GM12892 (cell line): ENCODE measurements around the gene BDP1.
"Not testable (repeated sequence)": the region's sequence is repeated elsewhere in the genome, so short reads cannot be mapped to it uniquely, and the experiment has no call there.

Experiments used
- POLR2A ChIP-seq: IDR thresholded peaks from 2 replicates; pipeline ENCODE4 v1.6.1; 2011; ENCODE audit warnings: low read depth, low read length, control low read depth
- TAF1 ChIP-seq: IDR thresholded peaks from 2 replicates; pipeline ENCODE4 v1.6.1; 2011; ENCODE audit warnings: low read depth, mild to moderate bottlenecking, control low read depth, low read length, borderline replicate concordance

DNA sequence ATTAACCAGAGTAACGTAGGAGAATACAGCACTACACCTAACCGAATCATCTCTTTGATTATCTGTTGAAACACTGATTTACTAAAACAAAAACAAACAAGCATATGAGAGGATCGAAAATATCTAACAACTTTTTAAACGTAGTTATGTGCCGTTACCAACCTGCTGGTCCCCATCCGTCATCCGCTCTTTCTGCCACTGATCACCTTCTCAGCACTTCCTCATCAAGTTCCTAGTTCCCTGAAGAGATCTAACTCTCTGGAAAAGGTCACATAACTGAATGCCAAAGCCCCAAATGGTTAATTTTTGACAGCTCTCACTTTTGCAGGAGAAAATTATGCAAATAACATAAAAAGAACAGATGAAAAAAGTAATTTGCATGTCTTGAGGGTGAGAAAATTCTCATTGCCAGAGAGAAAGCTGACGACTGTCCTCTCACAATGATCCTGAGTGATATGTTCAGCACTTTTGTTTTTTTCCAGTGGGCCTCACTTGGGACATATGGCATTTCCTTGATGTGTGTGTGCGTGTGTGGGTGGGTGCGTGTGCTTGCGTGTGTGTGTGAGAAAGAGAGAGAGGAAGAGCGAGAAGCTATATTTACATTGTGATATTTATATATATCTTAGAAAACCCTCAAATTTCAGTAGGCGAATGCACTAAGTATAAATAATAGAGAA lies 8.8 kb upstream of the BDP1 start:
- TF ChIP-seq POLR2A, TAF1: not testable (repeated sequence)
